Retinal pigment epithelial cell (primary cell): ENCODE data around the gene HSD17B10.
A peak's percentile ranks its signal among the peaks of the same experiment; 100 is the strongest.
"Not testable (repeated sequence)": the region's sequence is repeated elsewhere in the genome, so short reads cannot be mapped to it uniquely, and the experiment has no call there.

Experiments
- DNase-seq: peaks from one replicate; pipeline ENCODE4 v3.0.0-alpha.2; 2010; ENCODE audit warnings: low read depth
- H3K4me3 ChIP-seq: 2 replicates; pipeline ENCODE4 v1.5.1; 2011; ENCODE audit warnings: mild to moderate bottlenecking, low read length, control low read depth, moderate library complexity
- TF ChIP-seq, protein P1 (sequence below): conservative IDR thresholded peaks from 2 replicates; pipeline ENCODE4 v1.5.1; 2011; ENCODE audit warnings: low read depth, low read length, control low read depth, inconsistent platforms

The HSD17B10 gene

DNA sequence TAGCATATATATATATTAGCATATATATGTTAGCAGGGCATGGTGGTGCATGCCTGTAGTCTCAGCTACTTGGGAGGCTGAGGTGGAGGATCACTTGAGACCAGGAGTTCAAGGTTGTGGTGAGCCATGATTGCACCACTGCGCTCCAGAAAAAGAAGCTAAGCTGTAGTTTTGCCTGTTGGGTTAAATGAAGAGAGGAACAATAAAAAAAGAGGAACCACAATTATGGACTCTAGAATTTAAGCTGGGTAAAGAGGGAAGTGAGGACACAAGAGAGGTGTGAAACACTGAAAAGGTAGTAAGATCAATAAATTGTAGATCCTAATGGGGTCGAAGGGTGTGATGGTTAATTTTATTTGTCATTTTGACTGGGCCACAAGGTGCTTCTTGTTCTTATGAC lies 40.5 kb upstream of the HSD17B10 start:
- TF ChIP-seq, protein P1, sequence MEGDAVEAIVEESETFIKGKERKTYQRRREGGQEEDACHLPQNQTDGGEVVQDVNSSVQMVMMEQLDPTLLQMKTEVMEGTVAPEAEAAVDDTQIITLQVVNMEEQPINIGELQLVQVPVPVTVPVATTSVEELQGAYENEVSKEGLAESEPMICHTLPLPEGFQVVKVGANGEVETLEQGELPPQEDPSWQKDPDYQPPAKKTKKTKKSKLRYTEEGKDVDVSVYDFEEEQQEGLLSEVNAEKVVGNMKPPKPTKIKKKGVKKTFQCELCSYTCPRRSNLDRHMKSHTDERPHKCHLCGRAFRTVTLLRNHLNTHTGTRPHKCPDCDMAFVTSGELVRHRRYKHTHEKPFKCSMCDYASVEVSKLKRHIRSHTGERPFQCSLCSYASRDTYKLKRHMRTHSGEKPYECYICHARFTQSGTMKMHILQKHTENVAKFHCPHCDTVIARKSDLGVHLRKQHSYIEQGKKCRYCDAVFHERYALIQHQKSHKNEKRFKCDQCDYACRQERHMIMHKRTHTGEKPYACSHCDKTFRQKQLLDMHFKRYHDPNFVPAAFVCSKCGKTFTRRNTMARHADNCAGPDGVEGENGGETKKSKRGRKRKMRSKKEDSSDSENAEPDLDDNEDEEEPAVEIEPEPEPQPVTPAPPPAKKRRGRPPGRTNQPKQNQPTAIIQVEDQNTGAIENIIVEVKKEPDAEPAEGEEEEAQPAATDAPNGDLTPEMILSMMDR = no peak
- H3K4me3 ChIP-seq = no peak overlapping the region
- DNase-seq = no peak

DNA sequence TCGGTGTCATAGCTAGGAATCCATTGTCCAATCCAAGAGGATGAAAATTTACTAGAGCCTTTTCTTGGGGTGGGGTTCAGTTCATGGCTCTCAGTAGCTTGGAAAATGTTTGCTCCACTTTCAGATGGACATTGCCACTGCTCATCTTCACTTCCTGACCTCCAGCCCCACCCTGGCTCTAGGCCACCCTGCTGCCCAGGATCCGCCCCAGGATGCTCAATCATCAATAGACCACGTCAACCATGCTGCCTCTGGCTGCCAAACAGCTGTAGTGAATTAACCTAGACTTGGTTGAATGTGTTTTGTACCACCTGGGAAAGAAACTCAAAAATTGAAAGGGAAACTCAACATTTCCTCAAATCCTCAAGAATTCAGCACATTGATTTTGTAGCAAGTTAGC lies 37.2 kb upstream of the HSD17B10 start:
- DNase-seq = no peak
- TF ChIP-seq, protein P1 = no peak
- no peak overlapping the region for H3K4me3 ChIP-seq

DNA sequence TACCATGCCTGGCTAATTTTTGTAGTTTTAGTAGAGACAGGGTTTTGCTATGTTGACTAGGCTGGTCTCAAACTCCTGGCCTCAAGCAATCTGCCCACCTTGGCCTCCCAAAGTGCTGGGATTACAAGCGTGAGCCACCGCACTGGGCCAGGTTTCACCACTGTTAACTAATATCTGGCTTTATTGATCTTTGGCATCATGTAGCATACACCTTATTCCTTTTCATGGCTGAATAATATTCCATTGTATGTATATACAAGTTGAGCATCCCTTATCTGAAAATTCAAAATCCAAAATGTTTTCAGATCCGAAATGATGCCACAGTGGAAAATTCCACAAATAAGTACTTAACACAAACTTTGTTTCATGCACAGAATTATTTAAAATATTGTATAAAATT lies 34.5 kb upstream of the HSD17B10 start:
- not testable (repeated sequence) for DNase-seq, H3K4me3 ChIP-seq

DNA sequence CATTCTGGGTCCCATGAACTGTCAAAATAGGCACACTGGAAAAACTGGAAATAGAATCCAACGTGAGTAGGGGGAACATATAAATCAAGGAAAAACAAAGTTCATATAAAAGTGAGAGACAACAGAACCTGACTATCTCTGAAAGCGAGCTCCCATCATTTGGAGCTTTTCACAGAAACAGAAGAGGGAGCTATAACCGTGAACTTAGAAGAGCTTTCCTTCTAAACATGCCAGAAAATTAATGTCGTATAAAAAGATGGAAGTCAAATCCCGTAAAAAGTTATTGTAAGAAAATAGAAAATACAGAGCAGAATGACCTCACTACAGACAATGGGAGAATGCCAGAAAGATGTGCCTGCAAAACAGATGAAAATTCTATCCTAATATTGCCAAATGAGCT lies 23.9 kb upstream of the HSD17B10 start:
- TF ChIP-seq, protein P1 = peak; percentile 34
- no peak for DNase-seq
- no peak overlapping the region for H3K4me3 ChIP-seq

DNA sequence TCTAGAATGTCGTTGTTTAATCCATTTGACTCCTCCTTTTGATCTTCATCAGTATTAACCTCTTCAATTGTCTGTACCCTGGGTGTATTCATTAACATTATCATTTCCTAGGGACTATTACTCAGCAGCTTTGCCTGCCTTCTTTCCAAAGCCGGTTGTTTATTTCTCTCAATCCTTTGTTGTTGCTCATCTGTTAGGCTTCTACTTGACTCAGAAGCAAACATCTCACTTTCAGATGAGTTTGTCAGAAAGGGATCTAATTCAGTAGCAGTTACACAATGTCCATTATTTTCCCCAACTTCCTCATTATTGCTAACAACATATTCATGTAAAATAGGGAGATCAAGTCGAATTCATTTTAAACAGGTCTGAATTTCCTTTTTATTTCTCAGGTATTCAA lies 22.1 kb upstream of the HSD17B10 start:
- TF ChIP-seq, protein P1 = no peak
- DNase-seq = no peak
- H3K4me3 ChIP-seq = no peak overlapping the region

DNA sequence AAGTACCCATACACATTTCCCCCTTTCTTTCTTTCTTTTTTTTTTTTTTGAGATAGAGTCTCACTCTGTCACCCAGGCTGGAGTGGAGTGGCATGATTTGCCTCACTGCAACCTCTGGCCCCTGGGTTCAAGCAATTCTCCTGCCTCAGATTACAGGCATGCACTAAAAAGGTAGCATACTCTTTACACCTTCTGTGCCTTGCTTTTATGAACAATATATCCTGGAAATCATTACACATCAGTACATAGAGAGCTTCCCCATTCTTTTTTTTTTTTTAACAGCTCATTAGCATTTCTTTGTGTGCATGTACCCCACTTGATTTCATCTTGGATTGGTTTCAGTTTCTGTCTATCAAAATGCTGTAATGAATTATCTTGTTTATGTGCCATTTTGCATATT lies 18.6 kb upstream of the HSD17B10 start:
- TF ChIP-seq, protein P1 = no peak
- H3K4me3 ChIP-seq = no peak overlapping the region
- DNase-seq = no peak

DNA sequence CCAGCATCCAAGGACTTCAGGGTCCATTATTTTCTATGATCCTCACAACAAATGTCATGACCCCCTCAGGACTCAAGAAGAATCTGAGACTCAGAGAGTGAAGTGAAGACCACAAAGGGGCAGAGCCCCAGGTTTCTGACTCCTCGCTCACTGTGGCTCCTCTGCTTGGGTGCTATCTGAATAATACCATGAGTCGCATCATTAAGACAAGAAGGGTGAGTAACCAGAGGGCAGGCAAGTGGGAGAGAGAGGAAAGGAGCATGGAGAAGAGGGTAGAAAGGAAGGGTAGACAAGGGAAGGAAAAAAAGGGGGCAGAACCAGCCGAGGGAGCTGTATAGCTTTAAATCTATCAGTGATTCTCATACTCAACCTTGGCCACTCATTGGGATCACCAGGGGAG lies 15.5 kb upstream of the HSD17B10 start:
- DNase-seq = no peak
- no peak overlapping the region for H3K4me3 ChIP-seq
- TF ChIP-seq, protein P1 = no peak

DNA sequence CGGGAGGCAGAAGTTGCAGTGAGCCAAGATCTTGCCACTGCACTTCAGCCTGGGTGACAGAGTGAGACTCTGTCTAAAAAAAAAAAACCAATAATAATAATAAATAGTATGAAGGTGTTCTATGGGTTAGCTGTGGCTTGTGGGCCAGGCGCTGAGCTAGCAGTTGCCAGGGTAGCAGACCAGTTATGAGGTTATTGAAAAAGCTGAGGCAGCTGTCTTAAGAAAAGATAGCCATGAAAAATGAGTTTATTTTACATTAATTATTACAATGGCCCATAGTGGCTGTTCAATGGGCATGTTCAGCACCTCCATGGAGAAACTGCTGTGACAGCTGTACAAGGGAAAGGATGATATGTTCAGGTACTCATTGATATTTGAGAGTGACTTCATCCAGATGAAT lies 13.3 kb upstream of the HSD17B10 start:
- TF ChIP-seq, protein P1 = no peak
- no peak for DNase-seq
- no peak overlapping the region for H3K4me3 ChIP-seq
